Suprapubic skin (tissue), 4 donors: ENCODE measurements around the gene GPR75.
"Not testable (repeated sequence)": the region's sequence is repeated elsewhere in the genome, so short reads cannot be mapped to it uniquely, and the experiment has no call there.

Experiments used
- EP300 ChIP-seq: sonication (generic); formaldehyde crosslinking; IDR thresholded peaks from one replicate; pipeline ENCODE4 v1.6.1; 2017; ENCODE audit warnings: antibody characterized with exemption
- POLR2A ChIP-seq, 2 donors: fragments of 450-650 bp; IDR thresholded peaks; one replicate each; pipeline ENCODE4 v1.6.1; 2017; ENCODE audit warnings: antibody characterized with exemption in 2 of 2, mild to moderate bottlenecking in 2 of 2, moderate library complexity in 2 of 2
- POLR2AphosphoS5 ChIP-seq, 3 donors: sonication (generic); formaldehyde crosslinking; IDR thresholded peaks; one replicate each; pipeline ENCODE4 v1.6.1; 2017; ENCODE audit warnings: antibody characterized with exemption in 3 of 3
- TF ChIP-seq, protein P1 (sequence below), 2 donors: fragments of 200-600 bp in 1 of 2; fragments of 450-650 bp in 1 of 2; sonication (generic) in 1 of 2; IDR thresholded peaks; one replicate each; pipeline ENCODE4 v1.5.1; 2016 to 2019; ENCODE audit warnings: antibody characterized with exemption in 2 of 2, mild to moderate bottlenecking in 1 of 2, moderate library complexity in 1 of 2

DNA sequence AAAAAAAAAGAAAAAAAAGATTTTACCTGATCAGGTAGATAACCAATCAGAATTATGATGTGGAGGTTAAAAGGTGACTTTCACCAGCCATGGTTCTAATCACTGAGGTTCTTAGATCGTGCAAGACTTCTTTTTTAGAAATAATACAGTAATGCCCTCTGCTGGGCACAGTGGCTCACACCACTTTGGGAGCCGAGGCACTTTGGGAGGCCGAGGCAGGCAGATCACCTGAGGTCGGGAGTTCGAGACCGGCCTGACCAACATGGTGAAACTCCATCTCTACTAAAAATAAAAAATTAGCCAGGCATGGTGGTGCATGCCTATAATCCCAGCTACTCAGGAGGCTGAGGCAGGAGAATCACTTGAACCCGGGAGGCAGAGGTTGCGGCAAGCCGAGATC is 36.1 kb downstream of the GPR75 start:
- TF ChIP-seq, protein P1, sequence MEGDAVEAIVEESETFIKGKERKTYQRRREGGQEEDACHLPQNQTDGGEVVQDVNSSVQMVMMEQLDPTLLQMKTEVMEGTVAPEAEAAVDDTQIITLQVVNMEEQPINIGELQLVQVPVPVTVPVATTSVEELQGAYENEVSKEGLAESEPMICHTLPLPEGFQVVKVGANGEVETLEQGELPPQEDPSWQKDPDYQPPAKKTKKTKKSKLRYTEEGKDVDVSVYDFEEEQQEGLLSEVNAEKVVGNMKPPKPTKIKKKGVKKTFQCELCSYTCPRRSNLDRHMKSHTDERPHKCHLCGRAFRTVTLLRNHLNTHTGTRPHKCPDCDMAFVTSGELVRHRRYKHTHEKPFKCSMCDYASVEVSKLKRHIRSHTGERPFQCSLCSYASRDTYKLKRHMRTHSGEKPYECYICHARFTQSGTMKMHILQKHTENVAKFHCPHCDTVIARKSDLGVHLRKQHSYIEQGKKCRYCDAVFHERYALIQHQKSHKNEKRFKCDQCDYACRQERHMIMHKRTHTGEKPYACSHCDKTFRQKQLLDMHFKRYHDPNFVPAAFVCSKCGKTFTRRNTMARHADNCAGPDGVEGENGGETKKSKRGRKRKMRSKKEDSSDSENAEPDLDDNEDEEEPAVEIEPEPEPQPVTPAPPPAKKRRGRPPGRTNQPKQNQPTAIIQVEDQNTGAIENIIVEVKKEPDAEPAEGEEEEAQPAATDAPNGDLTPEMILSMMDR (IDR thresholded peaks at IDR 0.05) = not testable (repeated sequence)
- not testable (repeated sequence) for TF ChIP-seq POLR2A (IDR thresholded peaks at IDR 0.05); POLR2AphosphoS5 (IDR thresholded peaks at IDR 0.05); EP300
